ENCODE data around the gene SPATS2L.

GRCh38 chr2:200258881-200259576 lies 47.5 kb upstream of the SPATS2L start:
- TF ChIP-seq, protein P1, sequence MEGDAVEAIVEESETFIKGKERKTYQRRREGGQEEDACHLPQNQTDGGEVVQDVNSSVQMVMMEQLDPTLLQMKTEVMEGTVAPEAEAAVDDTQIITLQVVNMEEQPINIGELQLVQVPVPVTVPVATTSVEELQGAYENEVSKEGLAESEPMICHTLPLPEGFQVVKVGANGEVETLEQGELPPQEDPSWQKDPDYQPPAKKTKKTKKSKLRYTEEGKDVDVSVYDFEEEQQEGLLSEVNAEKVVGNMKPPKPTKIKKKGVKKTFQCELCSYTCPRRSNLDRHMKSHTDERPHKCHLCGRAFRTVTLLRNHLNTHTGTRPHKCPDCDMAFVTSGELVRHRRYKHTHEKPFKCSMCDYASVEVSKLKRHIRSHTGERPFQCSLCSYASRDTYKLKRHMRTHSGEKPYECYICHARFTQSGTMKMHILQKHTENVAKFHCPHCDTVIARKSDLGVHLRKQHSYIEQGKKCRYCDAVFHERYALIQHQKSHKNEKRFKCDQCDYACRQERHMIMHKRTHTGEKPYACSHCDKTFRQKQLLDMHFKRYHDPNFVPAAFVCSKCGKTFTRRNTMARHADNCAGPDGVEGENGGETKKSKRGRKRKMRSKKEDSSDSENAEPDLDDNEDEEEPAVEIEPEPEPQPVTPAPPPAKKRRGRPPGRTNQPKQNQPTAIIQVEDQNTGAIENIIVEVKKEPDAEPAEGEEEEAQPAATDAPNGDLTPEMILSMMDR (IDR thresholded peaks at IDR 0.05; ENCODE audit: low read depth, low read length, poor library complexity, severe bottlenecking): no peak
- TF ChIP-seq EZH2phosphoT487 (IDR thresholded peaks at IDR 0.05; ENCODE audit: borderline replicate concordance, low read length): no peak
